GM18868 (cell line): Measurements from ENCODE around the gene ELK3.

Source experiments
- ATAC-seq: cut with Tn5 transposase; IDR thresholded peaks from one replicate; pipeline ENCODE4 v1.9.1; 2021; ENCODE audit warnings: mild to moderate bottlenecking, moderate library complexity; ENCODE audit not compliant: unreplicated experiment

The ELK3 gene

DNA sequence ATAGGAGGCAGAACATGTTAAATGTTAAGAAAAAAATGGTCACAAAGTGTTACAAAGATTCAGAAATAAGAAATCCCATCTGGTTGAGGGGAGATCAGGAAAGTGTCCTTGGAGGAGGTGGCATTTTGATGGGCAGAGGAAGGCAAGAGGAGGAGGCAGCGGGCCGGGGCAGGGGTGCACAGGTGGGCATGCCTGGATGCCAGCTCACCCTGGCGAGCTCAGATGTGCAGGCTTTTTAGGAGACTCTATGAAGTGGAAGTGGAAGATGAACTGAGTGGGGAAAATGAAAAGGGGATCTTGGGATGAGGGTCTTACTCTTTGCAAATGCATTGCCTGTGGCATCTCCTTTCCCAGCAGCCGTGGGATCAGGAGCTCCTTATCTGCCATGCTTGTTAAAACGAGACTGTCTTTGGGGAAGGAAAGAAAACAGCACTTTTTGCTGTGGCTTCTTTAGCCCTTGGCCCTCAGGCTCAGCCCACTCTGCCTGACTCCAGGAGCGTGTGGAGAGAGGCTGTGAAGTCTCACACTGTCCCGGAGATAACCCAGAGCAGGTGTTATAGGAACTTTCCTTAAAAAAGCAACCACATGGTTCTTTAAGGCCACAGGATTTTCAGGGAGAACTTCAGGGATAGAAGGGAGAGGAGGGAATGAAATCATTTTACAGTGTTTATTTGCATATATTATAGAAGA, 62.6 kb downstream of the ELK3 start:
- ATAC-seq = no peak

DNA sequence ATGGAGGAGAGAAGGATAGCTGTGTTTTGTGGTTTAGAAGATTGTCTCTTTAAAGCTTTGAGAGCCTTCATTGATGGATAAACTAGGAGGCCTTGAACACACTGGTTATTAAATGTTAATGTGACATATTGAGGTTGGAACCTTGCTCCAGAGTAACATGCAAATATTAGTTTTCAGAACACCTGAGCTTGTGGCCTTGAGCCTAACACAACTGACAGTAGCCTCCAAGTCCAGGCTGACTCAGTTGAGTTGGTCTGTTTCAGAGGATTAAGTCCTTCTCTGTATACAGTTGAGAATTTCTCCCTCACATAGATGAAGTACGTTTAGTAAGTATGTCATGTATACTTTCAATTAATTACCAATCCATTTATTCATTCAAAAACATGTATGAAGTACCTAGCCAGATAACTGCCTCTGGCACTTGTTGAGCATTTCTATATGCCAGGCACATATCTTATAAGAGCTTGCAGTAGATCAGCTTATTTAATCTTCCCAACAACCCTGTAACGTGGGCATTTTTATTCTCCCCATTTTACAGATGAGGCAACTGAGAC, 63.5 kb downstream of the ELK3 start:
- ATAC-seq = no peak

GRCh38 chr12:96258104-96258961, 64.2 kb downstream of the ELK3 start:
- no peak for ATAC-seq

GRCh38 chr12:96260231-96260630, 66.1 kb downstream of the ELK3 start:
- ATAC-seq = no peak

DNA sequence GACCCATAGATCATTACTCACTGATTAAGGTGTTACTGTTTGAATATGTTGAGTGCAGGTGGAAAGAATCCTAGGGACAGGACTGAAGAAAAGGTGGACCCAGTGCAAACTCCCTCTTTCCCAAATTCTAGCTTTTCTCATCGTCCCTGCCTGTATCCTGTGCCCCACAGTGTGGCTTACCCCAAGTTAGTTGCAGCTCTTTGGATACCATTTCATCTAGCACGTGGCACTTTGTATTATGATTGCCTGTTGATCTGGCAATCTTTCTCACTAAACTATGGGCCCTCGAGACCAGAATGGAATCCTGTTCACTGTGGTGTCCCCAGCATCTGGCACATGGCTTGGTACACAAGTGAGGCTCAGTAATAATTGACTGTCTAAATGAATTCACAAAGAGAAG, 66.5 kb downstream of the ELK3 start:
- ATAC-seq = no peak

- no peak for ATAC-seq
Measured at GRCh38 chr12:96261557-96261956, 67.4 kb downstream of the ELK3 start.

DNA sequence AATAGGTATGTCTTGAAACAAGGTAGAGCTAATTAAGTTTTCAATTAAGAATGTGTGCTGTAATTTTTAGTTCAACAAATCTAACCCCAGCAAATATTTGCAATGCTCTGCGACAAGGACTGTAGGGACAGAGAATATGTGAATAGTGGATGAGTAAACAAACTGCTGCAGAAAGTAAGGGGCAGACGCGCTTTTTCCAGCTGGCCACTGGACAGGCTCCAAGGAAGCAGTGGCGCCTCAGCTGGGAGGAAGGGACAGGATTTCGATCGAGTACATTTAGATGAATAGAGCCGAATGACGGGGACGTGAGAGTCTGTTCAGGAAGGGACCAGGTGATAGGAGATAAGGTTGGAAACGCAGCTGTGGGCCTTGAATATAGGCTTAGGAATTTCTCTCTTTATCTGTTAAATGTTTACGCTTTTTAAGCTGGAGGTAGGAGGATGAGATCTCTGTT, 69.3 kb downstream of the ELK3 start:
- ATAC-seq = no peak

GRCh38 chr12:96265400-96265799, 71.2 kb downstream of the ELK3 start:
- ATAC-seq = no peak

GRCh38 chr12:96265836-96266235, 71.7 kb downstream of the ELK3 start:
- ATAC-seq = no peak

DNA sequence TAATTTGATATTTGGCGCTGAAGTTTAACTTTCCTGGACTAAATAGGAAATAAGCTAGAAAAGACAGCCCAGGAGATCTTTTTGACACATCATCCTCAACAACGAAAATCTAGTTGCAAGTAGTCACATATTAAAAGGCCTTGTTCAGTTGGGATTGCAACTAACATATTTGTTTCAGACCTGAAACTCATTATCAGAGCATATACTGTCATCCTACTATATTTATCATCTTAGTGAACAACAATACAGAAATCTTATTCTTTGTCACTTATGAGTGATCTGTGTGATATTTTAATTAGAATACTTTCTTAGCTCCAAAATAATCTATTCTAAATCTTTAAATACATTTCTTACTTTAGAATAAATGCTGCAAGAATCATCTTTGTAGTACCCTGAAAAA, 72.1 kb downstream of the ELK3 start:
- ATAC-seq = no peak

DNA sequence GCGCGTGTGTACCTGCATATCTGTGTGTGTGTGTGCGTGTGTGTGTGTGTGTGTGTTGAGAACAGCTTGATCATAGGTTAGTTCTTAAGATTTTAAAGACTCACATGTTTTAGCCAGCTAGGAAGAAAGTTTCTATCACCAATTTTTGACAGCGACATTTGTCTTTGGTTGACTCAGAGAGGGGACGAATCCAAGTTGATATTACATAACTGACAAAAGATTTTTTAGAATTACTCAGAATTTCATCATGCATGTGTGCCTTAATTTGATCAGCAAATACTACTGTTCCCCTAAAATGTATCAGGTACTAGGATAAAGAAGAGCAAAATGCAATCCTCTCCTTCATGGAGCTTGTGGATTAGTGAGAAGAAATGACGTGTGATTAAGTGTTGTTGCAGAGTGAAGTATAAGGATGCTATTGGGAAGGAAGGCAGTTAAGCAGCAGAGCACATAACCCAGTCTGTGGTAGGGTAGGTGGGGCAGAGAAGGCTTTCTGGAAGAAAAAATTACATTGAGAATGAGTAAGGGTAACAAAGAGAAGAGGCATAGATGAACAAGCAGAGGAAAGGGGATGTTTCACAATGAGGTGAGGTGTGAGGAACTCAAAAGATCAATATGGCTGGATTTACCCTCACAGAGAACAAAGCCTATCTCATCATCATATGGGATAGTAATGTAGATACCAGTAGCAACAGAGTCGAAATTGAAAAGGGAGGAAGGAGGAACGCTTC, 77.5 kb downstream of the ELK3 start:
- no peak for ATAC-seq

DNA sequence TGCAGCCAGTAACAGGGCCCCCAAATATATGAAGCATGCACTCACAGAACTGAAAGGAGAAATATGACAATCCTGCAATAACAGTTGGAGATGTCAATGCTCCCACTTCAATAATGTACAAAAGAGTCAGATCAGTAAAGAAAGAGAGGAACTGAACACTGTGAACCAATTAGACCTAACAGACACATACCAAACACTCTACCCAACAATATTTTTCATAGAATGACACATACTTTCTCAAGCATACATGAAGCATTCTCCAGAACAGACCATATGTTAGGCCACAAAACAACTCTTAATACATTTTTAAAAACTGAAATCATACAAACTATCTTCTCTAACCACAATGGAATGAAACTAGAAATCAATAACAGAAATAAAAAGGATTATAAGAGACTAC, 80.2 kb downstream of the ELK3 start:
- peak; percentile 73 for ATAC-seq

GRCh38 chr12:96285158-96285557, 91.0 kb downstream of the ELK3 start:
- ATAC-seq = no peak

- ATAC-seq = no peak
Measured at GRCh38 chr12:96289067-96289466, 94.9 kb downstream of the ELK3 start.

- no peak for ATAC-seq
Measured at GRCh38 chr12:96293093-96293492, 98.9 kb downstream of the ELK3 start.

DNA sequence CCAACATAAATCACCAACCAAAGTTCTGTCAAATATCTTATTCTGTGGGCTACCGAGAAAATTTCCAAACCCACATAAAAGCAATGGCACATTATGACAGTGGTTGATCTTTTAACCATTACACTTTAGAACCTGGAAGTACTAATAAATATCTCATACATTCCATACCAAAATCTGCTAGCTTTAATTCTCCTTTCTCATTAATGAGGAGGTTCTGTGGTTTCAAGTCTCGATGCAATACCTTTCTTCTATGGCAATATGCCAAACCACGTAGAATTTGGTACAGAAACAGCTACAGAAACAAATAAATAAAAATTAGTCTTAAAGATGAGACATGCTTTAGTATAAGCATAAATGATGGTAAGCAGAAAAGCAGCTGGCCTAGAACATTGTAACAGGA, 100.7 kb downstream of the ELK3 start:
- ATAC-seq = no peak

DNA sequence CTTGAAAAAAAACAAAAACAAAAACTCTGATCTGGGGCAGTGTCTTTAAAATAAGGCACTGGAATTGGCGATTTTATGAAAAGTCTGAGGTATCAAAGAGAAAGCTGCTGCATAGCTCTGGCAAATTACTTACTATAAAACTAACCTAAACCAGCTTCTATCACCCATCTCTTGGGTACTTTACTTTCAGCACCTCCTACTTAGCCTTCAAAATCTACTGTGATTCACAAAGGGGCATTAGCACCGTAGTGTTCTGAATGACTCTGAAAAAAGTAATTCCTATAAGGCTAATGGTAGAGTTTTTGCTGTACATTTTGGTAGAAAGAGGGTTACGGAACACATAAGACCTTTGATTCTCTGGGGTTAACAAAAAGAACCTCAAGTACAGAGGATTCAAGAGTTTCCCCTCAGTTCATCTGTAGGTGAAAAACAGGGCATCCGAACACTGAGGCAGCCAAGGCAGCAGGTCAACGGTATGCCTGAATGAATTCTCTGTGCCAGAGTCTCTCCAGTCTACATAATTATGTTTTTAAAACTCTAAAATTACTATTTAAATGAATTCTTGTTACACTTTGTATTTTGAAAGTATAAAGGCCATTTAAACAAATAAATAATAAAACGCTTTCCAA, 101.5 kb downstream of the ELK3 start:
- no peak for ATAC-seq

- no peak for ATAC-seq
Measured at GRCh38 chr12:96297504-96297903, 103.3 kb downstream of the ELK3 start.

DNA sequence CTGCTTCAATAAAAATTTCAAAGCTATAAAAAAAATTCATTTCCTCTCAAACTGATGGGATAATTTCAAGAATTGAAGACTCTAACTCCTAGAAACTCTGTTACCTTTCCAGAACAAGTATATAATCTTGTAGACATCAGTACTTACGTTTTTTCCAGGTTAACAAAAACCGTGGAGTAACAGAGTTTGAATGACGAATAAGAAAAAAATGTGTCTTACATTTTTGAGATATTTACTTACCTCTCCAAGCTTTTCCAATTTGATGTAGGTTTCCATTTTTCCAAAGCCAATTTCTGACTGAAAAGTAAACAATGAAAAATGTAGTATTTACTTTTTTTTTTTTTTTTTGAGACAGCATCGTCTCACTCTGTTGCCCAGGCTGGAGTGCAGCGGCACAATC, 105.9 kb downstream of the ELK3 start:
- no peak for ATAC-seq

GRCh38 chr12:96301732-96302131, 107.6 kb downstream of the ELK3 start:
- no peak for ATAC-seq
